HPDE6-E6E7 (cell line): ENCODE measurements around the gene PCCB.
"Not testable (repeated sequence)": the region's sequence is repeated elsewhere in the genome, so short reads cannot be mapped to it uniquely, and the experiment has no call there.

Experiments used
- DNase-seq: peaks from one replicate; pipeline ENCODE4 v3.0.0; 2011; ENCODE audit warnings: missing footprints; ENCODE audit errors: extremely low spot score

PCCB gene

DNA sequence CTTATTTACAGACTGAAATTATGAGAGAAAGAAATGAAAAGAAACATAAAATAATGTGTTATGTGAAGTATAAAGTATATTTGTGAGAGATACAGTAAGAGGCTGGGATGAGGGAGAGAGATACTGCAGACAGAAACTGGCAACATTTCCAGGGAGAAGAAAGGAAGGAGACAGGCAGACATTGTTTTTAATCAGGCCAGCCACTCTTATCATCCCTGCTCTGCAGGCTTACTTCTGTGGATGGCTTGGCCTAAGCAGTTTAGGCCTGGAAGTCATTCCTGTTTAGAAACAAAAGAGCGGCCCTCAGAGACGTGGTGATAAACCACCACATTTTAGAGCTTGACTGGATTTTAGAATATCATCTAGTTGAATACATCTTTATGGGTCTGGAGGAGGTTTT, 12.4 kb downstream of the PCCB start:
- DNase-seq: no peak

DNA sequence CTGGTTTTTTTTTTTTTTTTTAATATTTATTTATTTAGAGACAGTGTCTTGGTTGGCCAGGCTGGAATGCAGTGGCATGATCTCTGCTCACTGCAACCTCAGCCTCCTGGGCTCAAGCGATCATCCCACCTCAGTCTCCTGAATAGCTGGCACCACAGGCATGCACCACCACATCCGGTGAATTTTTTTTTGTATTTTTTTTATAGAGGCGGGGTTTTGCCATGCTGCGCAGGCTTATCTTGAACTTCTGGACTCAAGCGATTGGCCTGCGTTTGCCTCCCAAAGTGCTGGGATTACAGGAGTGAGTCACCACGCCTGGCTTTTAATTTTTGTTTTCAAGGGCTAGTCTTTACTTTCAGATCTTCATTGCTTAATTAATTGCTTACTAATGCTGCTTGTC, 13.1 kb downstream of the PCCB start:
- no peak for DNase-seq

DNA sequence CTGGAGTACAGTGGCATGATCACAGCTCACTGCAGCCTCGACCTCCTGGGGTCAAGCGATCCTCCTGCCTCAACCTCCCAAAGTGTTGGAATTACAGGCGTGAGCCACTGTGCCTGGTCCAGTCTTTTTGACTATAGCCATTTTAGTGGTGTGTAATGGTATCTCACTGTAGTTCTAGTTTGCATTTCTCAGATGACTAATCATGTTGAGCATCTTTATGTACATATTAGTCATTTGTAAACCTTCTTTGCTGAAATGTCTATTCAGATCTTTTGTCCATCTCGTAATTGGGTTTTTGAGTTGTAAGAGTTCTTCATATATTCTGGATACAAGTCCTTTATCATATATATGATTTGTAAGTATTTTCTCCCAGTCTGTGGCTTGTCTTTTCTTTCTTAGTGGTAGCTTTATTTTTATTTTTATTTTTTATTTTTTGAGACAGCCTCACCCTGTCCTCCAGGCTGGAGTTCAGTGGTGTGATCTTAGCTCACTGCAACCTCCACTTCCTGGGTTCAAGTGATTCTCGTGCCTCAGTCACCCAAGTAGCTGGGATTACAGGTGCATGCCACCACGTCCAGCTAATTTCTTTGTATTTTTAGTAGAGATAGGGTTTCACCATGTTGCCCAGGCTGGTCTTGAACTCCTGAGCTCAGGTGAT, 16.5 kb downstream of the PCCB start:
- peak; percentile 39 for DNase-seq

GRCh38 chr3:136267235-136267634, 17.1 kb downstream of the PCCB start:
- DNase-seq: no peak

GRCh38 chr3:136270179-136270578, 20.0 kb downstream of the PCCB start:
- DNase-seq: no peak

- DNase-seq: not testable (repeated sequence)
Measured at GRCh38 chr3:136271626-136272025, 21.5 kb downstream of the PCCB start.

GRCh38 chr3:136276049-136276755, 26.1 kb downstream of the PCCB start:
- no peak for DNase-seq

DNA sequence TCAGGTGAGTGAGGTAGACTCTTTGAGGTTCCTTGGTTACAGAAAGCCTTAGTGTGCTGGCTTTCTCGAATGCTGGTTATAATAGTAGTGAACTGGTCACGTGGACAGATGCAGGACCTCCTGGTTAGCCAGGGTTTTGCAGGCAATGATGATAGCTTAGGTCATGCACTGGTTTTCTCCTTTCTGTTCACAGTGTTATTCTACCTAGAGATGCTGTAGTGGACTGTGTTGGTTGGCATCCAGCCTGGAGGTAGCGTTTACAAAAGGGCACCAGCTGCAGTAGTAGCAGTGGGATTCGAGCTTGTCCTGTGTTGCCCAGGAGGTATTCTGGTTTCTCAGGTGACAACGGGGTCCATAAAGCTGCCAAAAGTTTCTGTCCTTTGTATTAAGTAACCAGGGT, 27.0 kb downstream of the PCCB start:
- DNase-seq: no peak

- DNase-seq: no peak
Measured at GRCh38 chr3:136277634-136278033, 27.5 kb downstream of the PCCB start.

DNA sequence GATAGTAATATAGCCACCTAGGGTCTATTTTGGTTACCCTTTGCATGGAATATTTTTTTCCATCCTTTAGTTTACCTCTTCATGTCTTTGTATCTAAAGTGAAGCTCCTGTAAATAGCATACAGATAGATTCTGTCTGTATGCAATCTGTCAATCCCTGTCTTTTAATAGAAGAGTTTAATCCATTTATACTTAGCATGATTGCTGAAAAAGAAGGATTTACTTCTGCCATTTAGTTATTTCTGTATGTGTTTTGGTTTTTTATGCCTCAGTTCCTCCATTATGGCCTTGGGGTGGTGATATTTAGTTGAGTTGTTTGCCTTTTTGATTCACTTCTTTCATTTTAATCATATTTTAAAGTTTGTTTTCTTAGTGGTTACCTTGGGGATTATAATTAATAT, 29.0 kb downstream of the PCCB start:
- DNase-seq: no peak

- DNase-seq: no peak
Measured at GRCh38 chr3:136280961-136281360, 30.8 kb downstream of the PCCB start.

DNA sequence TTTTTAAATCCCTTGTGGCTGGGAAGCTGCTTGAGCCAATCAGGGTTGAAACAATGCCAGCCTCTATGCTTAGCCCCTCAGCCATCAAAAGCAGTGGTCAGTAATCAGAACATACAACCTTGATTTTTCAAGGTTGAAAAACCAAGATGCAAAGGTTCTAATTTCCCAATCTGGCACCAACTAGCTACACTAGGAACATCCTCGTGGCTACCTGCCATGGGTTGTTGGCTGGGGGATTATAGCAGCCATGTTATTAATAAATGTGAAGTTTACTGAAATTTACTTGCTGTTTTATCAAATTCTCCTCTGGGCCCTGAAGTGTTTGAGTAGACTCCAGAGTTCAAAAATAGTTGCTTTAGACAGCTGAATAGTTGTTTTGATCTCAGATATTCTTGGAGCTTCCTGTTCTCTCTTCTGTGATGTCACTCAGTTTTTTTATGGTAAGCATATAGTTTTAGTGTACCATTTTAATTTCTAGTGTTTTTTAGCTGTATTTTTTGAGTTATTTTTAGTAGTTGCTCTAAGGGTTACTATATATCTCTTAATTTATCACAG, 31.9 kb downstream of the PCCB start:
- DNase-seq: no peak

GRCh38 chr3:136283627-136284026, 33.5 kb downstream of the PCCB start:
- no peak for DNase-seq

DNA sequence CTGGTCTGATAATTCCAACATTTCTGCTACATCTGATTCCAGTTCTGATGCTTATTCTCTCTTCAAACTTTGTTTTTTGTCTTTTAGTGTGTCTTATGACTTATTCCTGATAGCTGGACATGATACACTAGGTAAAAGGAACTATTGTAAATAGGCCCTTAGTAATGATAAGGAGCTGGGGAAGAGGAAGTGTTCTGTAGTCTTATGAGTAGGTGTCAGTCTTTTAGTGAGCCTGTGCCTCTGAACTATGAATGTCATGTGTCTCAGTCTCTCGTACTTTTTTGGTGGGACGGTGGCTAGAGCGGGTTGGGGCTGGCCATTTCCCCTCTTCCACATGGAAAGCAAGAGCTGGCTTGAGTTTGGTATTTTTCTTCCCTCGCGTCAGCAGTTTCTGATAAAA, 41.2 kb downstream of the PCCB start:
- no peak for DNase-seq

GRCh38 chr3:136292500-136292899, 42.4 kb downstream of the PCCB start:
- no peak for DNase-seq

DNA sequence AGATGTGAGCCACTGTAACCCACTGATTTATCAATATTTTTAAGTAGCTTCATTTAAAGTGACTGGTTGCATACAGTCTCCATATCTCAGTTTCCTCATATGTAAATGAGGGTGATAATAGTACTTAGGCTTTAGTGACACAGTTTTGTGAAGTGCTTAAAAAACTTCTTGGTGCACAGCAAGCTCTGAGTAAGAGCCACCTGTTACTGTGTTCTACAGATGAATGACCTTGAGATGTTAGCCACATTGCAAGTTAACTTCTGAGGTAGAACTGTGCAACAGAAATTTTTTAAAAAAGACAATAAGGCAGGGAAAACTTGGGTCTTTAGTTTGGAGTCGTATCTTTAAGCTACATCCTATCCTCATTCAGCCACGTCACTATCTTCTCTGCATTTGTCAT, 43.1 kb downstream of the PCCB start:
- no peak for DNase-seq

DNA sequence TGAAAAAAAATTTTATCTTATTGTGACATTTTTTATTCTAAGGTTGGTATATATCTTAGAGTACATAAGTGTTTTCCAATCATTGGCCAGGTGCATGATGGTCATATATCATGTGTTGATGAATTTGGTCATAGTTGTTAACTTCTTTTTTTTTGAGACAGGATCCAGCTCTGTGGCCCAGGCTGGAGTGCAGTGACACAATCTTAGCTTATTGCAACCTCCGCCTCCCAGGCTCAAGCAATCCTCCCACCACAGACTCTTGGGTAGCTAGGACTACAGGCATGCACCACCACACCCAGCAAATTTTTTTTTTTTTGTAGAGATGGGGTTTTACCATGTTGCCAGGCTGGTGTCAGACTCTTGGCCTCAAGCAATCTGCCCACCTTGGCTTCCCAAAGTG, 44.0 kb downstream of the PCCB start:
- DNase-seq: no peak

- DNase-seq: no peak
Measured at GRCh38 chr3:136296960-136297359, 46.8 kb downstream of the PCCB start.

DNA sequence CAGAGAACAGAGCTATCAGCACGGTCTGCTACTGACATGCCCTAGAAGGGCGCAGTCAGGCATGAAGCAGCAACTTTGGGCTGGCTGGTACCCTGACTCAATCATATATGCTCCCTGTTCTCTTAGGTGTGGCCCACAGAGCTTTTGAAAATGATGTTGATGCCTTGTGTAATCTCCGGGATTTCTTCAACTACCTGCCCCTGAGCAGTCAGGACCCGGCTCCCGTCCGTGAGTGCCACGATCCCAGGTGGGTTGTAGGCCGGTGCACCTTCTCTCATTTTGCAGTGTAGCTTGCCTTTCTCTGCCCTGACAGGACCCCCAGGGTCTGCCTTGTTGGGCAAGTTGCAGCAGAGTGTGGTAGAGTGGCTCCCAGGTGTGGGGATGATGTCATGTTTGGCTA, 47.7 kb downstream of the PCCB start:
- no peak for DNase-seq

DNA sequence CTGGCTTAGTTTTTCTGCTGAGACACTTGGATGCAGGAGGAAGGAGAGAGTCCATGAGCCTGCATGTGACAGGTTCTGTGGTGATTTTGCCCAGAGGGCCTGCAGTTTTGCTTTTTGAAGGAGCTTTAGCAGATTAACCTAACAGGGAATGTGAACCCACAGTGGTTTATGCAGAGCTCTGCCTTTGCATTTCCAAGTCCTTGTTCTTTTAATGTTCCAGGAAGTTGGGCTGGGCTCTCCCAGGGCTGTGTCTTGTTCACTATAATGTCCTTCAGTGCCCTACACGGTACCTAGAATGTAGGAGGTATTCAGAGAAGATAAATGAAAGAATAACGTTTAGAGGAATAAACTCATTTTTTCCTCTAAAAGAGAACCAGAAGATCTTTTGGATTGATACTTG, 50.3 kb downstream of the PCCB start:
- no peak for DNase-seq

DNA sequence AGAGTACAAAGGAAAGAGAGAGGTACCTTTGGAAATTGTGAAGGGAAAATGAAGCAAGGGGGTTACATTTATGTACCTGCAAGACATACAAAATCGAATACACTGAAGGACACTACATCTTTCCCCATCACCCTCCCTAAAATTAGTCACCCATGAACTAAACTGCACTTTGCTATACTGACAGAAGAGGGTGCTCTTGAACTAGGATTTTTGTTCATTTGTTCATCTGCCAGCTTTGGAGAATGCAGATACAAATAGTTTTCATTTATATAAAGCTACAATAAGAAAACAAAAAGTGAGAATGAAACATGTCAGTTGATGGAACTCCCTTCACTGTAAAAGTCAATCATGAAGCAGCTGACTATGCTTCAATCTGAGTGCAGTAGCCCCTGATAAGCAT, 55.7 kb downstream of the PCCB start:
- no peak for DNase-seq

GRCh38 chr3:136311261-136311660, 61.1 kb downstream of the PCCB start:
- DNase-seq: no peak

- no peak for DNase-seq
Measured at GRCh38 chr3:136311968-136312367, 61.8 kb downstream of the PCCB start.
